Hepatocyte (in vitro differentiated cells): ENCODE data around the gene JAK1.

Source experiments
- EZH2 ChIP-seq: fragments of 200-600 bp; sonication (generic); IDR thresholded peaks from 2 replicates; pipeline ENCODE4 v1.6.1; 2016; ENCODE audit warnings: antibody characterized with exemption, mild to moderate bottlenecking, borderline replicate concordance
- EZH2phosphoT487 ChIP-seq: fragments of 200-600 bp; sonication (generic); IDR thresholded peaks from one replicate; pipeline ENCODE4 v1.6.1; 2018; ENCODE audit warnings: antibody characterized with exemption, mild to moderate bottlenecking, low read depth, moderate library complexity; ENCODE audit not compliant: unreplicated experiment, severe bottlenecking
- TF ChIP-seq, protein P1 (sequence below): fragments of 200-600 bp; sonication (generic); IDR thresholded peaks from 2 replicates; pipeline ENCODE4 v1.5.1; 2016; ENCODE audit warnings: antibody characterized with exemption, mild to moderate bottlenecking; ENCODE audit not compliant: poor library complexity

DNA sequence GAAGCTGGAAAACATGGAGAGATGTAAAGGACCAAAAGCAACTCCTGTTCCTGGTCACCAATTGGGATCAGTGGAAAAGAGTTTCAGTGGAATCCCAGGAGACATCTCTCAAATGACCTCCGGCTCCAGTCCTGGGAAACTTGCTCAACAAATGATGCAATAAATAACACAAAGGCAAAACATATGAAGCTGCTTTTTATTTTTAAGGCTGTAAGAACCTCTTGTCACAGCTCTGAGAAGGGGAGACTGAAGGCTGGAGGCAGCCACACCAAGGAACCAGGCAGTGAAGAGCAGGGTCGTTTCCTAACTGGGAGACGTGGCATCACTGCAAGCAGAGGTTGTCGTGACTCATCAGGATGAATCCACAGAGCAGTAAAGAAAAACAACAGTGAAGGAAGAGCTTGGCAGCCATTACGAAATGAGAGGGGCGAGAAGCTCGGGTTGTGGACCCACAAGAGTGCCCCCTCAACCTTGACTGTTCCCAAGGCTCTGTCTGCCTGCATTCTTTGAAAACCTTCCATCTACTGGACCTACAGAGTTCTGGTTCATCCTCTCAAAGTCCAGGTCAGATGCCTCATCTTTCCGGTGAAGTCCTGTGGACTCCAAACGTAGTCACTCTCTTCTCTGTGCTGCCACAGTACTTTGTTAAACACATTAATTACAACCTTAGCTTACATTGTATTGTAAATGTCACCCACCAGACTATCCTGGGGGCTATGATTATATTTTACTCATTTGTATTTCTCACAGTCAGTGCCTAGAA is 32.1 kb downstream of the JAK1 start:
- TF ChIP-seq, protein P1, sequence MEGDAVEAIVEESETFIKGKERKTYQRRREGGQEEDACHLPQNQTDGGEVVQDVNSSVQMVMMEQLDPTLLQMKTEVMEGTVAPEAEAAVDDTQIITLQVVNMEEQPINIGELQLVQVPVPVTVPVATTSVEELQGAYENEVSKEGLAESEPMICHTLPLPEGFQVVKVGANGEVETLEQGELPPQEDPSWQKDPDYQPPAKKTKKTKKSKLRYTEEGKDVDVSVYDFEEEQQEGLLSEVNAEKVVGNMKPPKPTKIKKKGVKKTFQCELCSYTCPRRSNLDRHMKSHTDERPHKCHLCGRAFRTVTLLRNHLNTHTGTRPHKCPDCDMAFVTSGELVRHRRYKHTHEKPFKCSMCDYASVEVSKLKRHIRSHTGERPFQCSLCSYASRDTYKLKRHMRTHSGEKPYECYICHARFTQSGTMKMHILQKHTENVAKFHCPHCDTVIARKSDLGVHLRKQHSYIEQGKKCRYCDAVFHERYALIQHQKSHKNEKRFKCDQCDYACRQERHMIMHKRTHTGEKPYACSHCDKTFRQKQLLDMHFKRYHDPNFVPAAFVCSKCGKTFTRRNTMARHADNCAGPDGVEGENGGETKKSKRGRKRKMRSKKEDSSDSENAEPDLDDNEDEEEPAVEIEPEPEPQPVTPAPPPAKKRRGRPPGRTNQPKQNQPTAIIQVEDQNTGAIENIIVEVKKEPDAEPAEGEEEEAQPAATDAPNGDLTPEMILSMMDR: no peak
- TF ChIP-seq EZH2 (no peak), EZH2phosphoT487 (no peak)
